Hematopoietic multipotent progenitor cell treated with erythropoietin and hydrocortisone succinate and interleukin-3 and kit ligand, for 6 days (in vitro differentiated cells): ENCODE data around the gene KRTAP2-4.

Source experiments
- DNase-seq: peaks from one replicate; pipeline ENCODE4 v3.0.0-alpha.2; 2015

The KRTAP2-4 gene

DNA sequence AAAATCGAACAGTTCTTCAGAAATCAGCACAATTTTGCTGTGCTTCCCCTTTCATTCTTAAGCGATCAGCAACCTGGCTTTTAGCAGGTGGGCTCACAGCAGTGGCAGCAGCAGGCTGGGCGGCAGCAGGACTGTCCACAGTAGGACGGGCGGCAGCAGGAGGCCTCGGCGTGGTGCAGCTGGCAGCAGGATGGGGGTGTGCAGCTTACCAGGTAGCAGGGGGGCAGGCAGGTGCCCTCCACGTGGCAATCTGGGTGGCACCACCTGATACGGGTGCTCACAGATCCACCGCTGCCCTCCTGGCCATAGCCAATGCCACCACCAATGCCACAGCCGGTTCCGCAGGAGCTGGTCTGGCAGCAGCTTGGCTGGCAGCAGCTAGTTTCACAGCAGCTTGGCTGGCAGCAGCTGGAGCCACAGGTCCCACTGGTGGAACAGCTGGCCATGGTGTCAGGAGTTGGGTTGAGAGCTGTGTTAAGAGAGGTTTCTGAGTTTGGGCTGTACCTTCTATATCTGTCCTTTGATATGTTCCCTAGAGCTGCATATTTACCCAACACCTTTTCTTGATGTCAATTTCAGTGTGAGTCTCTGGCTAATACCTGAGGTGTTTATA lies 35.9 kb downstream of the KRTAP2-4 start, which contains the start of gene KRTAP1-4:
KRTAP1-4 (minus strand) TSS at position 563 of the 613 bp plus-strand sequence; CDS start at position 446, 117 bp downstream.
- DNase-seq, result no peak

DNA sequence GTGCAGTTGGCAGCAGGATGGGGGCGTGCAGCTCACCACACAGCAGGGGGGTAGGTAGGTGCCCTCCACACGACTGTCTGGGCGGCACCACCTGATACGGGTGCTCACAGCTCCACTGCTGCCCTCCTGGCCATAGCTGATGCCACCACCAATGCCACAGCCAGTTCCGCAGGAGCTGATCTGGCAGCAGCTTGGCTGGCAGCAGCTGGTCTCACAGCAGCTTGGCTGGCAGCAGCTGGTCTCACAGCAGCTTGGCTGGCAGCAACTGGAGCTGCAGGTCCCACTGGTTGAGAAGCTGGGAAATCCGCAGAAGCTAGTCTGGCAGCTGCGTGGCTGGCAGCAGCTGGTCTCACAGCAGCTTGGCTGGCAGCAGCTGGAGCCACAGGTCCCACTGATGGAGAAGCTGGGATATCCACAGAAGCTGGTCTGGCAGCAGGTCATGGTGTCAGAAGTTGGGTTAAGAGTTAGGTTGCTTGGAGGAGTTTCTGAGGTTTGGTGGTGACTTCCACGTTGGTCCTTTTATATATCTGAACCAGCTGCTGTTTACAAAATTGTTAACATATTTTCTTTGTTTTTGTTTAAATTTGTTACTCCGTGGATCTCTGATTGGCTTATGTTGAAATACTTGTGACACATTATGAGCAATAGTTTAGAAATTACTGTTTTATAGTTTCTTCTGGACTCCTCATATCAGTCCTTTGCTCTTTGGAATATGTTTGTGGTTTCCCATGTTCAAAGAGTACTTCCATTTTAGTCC lies 38.8 kb downstream of the KRTAP2-4 start, which contains the start of gene KRTAP1-5:
KRTAP1-5 (minus strand) TSS at position 494 of the 757 bp plus-strand sequence; CDS start at position 441, 53 bp downstream.
- no peak for DNase-seq

DNA sequence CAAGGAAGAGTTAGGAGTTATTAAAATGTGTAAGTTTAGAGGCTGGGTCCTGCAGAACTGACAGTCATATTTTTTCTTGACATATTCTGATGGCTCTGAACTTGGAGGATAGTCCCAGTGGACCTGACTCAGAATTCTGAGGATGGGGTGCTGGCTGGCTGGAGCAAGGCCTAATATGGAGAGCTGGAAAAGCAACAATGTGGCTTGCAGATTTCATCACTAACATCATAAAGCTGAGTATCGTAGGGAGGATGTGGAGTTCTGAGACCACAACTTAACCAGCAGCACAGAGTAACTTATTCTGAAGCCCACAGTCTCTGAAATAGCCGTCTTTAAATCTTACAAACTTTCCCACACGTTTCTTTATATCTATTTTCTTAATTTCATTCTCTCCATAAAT lies 41.0 kb downstream of the KRTAP2-4 start:
- DNase-seq, result no peak

DNA sequence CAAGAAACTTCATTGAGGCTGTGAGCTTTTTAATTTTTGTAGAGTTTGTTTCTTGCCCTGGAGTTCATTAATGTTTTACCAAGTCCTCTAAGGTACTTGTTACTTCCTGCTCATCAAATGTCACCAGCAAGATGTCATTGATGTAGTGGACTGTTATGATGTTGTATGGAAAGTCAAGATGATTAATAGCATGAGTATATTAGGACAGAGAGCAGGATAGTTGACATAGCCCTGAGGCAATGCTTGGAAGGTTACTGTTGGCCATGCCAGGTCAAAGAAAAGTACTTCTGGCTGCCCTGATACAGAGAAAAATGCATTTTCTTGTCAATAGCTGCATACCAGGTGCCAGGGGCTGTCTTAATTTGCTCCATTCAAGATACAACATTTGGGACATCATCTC lies 45.3 kb downstream of the KRTAP2-4 start:
- DNase-seq, result no peak

DNA sequence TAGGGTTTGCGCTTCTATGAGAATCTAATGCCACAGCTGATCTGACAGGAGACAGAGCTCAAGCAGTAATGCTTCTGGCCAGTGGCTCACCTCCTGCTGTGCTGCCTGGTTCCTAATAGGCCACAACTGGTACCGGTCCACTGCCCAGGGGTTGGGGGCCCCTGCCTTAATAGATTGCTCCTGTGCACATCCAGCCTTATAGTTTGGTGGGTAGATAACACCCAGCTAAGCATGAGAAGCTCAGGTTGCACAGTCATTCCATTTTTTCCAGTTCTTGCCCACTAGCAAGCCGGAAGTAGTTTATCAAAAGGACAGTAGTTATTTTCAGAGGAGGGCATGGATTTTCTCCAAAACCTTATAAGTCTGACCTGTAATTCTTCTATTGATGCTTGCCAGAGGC lies 46.3 kb downstream of the KRTAP2-4 start:
- no peak for DNase-seq

DNA sequence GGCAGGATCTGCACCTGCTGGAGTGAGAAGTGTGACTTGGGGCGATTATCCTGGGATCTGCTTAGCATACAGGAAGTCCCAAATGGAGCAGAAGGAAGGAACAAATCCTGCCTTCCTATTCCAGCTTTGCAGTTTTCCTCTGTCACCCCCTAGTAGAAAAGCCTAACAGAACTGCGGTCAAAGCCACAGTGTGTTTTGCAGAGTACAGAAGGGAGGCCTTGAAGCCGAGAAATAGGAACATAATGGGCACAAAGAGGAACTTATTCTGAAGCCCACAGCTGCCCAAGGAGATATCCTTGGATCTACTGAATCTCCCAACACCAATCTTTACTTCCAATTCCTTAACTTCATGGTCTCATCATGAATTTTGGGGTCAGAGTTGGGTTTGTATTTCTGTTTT lies 47.1 kb downstream of the KRTAP2-4 start:
- DNase-seq, result no peak

DNA sequence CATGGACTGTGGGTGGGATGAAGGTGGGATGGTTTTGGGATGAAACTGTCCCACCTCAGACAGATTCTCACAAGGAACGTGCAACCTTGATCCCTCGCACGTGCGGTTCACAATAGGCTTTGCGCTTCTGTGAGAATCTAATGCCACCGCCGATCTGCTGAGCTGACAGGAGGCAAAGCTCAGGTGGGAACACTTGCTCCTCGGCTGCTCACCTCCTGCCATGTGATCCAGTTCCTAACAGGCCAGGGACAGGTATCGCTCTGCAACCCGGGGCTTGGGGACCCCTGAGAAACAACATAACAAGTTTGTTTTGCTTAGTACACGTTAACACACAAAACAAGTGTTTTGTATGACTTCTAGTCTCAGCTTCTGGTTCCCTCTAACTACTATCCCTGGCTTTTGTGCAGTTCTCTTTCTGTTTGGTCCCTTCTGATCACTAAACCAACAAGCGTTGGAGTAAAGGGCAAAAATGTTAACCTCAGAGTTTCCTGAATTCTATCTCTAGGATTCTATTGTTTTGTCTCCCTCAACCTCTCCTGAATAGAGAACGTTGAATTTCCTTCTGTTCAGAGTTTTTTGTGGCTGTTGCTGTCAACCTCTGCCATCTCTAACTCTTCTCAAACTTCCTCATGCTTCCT lies 49.0 kb downstream of the KRTAP2-4 start:
- DNase-seq, result no peak

DNA sequence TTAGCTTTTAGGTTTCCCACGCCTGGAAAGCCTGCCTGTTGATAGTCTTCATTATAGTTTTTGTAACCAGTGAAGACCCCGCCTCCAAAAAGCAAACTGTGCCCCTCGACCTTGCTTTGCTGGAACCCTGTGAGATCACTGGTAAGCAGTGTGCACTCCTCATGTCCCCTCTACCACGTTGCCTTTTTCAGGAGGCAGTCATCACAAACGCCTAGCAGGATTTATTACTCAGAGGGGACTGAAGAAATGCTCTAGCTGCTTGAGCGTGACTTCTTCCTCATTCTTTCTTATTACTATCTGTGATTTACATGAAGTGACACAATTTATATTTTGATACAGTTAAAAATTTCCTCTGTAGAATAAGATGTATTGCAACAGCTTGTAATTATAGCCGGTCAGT lies 50.2 kb downstream of the KRTAP2-4 start:
- DNase-seq, result no peak
